ENCODE data around the gene CREG1. TPM values are rescaled to one million over a fixed set of nuclear protein-coding genes. Genes with fewer than 3 reads are reported as not detected.

The CREG1 gene
- total RNA-seq, 1 donor from 2014 or later = 89.7 TPM

- ATAC-seq (no peak), DNase-seq (ENCODE audit: low spot score) (no peak)
Measured at GRCh38 chr1:167509587-167509986, 44.0 kb downstream of the CREG1 start.

- no peak for DNase-seq (ENCODE audit: low spot score)
Measured at GRCh38 chr1:167507719-167508118, 45.8 kb downstream of the CREG1 start.

GRCh38 chr1:167504467-167504827, 49.1 kb downstream of the CREG1 start:
- no peak for DNase-seq (ENCODE audit: low spot score)
- ATAC-seq = no peak

More at GRCh38 chr1:167507719-167508118, 45.8 kb downstream of the CREG1 start:
- ATAC-seq = no peak

GRCh38 chr1:167503626-167504466, 49.7 kb downstream of the CREG1 start:
- DNase-seq (ENCODE audit: low spot score) = no peak
- ATAC-seq = no peak

- no peak for ATAC-seq
- DNase-seq (ENCODE audit: low spot score) = no peak
Measured at GRCh38 chr1:167502719-167503462, 50.7 kb downstream of the CREG1 start.

- no peak for DNase-seq (ENCODE audit: low spot score)
- no peak for ATAC-seq
Measured at GRCh38 chr1:167502192-167502551, 51.4 kb downstream of the CREG1 start.

- ATAC-seq = no peak
Measured at GRCh38 chr1:167501515-167502191, 51.9 kb downstream of the CREG1 start.

GRCh38 chr1:167500283-167500860, 53.2 kb downstream of the CREG1 start:
- ATAC-seq (no peak), DNase-seq (ENCODE audit: low spot score) (no peak)

More at GRCh38 chr1:167501515-167502191, 51.9 kb downstream of the CREG1 start:
- no peak for DNase-seq (ENCODE audit: low spot score)

GRCh38 chr1:167499664-167500101, 53.9 kb downstream of the CREG1 start:
- ATAC-seq = no peak

GRCh38 chr1:167499106-167499505, 54.5 kb downstream of the CREG1 start:
- DNase-seq (ENCODE audit: low spot score) = no peak
- no peak for ATAC-seq

More at GRCh38 chr1:167499664-167500101, 53.9 kb downstream of the CREG1 start:
- DNase-seq (ENCODE audit: low spot score) = no peak

GRCh38 chr1:167496797-167497619, 56.6 kb downstream of the CREG1 start:
- ATAC-seq (no peak), DNase-seq (ENCODE audit: low spot score) (no peak)

GRCh38 chr1:167493372-167493771, 60.2 kb downstream of the CREG1 start:
- DNase-seq (ENCODE audit: low spot score) = no peak
- no peak for ATAC-seq

GRCh38 chr1:167492481-167492910, 61.1 kb downstream of the CREG1 start:
- no peak for ATAC-seq
- DNase-seq (ENCODE audit: low spot score) = no peak

GRCh38 chr1:167491586-167492461, 61.7 kb downstream of the CREG1 start:
- ATAC-seq (no peak), DNase-seq (ENCODE audit: low spot score) (no peak)

Other genes with a start within 250 kb of the CREG1 start
- 0.65 TPM for gene CD247, start 35.2 kb downstream of the CREG1 start, total RNA-seq
- gene RCSD1, start 76.5 kb upstream of the CREG1 start, total RNA-seq = 3.7 TPM
- 17.8 TPM for gene MPZL1, start 168.2 kb upstream of the CREG1 start, total RNA-seq

All from left lobe of liver (tissue), 2 donors.